D721Med (cell line): Measurements from ENCODE around the gene HIKESHI.
"Not testable (repeated sequence)": the region's sequence is repeated elsewhere in the genome, so short reads cannot be mapped to it uniquely, and the experiment has no call there.

ENCODE experiments used
- DNase-seq: peaks from one replicate; pipeline ENCODE4 v3.0.0; 2011; ENCODE audit warnings: low spot score; ENCODE audit not compliant: insufficient read length
- FAIRE-seq: peaks from 2 replicates; lab custom pipeline; 2011; peaks lifted over from hg19 to GRCh38; lab: Jason Lieb, UNC
- TF ChIP-seq, protein P1 (sequence below): IDR thresholded peaks from 2 replicates; pipeline ENCODE4 v1.5.1; 2012; ENCODE audit warnings: mild to moderate bottlenecking, control low read depth; ENCODE audit not compliant: insufficient read depth; ENCODE audit errors: missing control alignments

Gene HIKESHI

DNA sequence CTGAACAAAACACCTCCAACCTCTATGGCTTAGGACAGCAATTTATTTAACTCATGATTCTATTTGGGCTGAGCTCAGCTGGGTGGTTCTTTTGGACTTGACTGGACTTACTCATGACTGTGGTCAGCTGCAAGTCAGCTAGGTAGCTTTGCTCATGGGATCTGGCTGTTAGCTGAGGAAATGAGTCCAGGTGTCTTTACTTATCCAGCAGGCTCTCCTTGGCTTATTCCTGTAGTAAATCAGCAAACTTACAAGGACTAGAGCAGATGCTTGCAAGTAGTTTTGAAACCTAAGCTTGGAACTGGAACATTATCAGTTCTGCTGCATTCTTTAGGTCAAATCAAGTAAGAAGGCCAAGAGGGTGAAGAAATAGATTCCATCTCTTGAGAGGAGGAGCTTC is 8.0 kb upstream of the HIKESHI start:
- no peak for FAIRE-seq
- DNase-seq, result no peak
- TF ChIP-seq, protein P1, sequence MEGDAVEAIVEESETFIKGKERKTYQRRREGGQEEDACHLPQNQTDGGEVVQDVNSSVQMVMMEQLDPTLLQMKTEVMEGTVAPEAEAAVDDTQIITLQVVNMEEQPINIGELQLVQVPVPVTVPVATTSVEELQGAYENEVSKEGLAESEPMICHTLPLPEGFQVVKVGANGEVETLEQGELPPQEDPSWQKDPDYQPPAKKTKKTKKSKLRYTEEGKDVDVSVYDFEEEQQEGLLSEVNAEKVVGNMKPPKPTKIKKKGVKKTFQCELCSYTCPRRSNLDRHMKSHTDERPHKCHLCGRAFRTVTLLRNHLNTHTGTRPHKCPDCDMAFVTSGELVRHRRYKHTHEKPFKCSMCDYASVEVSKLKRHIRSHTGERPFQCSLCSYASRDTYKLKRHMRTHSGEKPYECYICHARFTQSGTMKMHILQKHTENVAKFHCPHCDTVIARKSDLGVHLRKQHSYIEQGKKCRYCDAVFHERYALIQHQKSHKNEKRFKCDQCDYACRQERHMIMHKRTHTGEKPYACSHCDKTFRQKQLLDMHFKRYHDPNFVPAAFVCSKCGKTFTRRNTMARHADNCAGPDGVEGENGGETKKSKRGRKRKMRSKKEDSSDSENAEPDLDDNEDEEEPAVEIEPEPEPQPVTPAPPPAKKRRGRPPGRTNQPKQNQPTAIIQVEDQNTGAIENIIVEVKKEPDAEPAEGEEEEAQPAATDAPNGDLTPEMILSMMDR, result no peak

- DNase-seq, result no peak
- FAIRE-seq, result peak; percentile 72
- TF ChIP-seq, protein P1, result no peak
These were observed 323 bp upstream of the HIKESHI start for GRCh38 chr11:86301742-86302091.

DNA sequence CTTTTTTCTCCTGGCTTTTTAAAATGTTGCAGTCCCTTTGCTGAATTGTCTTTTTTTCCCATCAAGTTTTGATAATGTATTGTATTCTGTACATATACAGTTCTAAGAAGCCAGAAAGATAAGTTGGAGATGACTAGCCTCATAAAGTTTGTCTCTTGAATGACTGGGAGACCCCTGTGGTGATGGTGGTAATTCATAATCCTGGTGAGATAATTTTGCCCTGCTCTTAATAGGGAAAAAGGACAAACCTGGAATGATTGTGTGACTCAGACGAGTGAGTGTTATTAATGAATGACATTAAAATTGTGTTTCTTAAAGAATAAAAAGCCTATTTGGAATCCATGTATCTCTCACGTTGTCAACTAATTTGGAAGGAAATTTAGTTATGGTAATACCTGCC is 1.2 kb downstream of the HIKESHI start:
- TF ChIP-seq, protein P1, result no peak
- FAIRE-seq (no peak), DNase-seq (no peak)

- DNase-seq, FAIRE-seq: not testable (repeated sequence)
These were observed 6.7 kb downstream of the HIKESHI start for GRCh38 chr11:86308710-86309109.

GRCh38 chr11:86313793-86314192 is 11.8 kb downstream of the HIKESHI start:
- TF ChIP-seq, protein P1, result no peak
- DNase-seq, result no peak
- FAIRE-seq, result no peak

GRCh38 chr11:86314636-86315035 is 12.6 kb downstream of the HIKESHI start:
- FAIRE-seq (no peak), DNase-seq (no peak)
- TF ChIP-seq, protein P1, result no peak

DNA sequence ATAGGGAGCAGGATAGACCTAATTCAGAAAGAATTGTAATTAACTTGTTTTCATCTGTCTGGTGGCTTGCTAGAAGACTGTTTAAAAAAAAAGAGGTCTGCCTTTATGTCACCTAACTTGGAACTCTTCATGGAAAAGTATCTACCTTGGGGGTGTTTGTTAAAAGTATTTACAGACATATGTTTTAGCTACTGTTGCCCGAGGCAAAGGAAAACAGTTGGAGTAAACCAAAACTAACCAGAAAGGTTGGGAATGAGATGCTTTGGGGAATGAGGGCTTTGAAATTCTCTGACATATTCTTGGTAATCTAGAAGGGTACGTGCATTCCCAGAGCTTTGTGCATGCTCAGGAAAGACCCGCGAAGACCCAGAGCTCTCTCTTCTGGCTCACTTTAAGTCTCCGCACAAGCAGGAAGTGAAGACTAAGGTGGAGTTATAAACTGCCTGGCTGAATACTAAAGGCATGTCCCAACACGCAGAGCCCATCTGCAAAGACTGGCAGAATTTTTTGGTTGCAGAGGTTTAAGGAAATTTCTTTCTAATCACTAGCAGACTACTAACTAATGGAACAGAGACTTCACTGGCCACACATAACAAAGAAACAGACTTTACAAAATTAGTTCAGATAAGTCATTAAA is 33.2 kb downstream of the HIKESHI start:
- DNase-seq (no peak), FAIRE-seq (no peak)

More for the DNA sequence above, 33.2 kb downstream of the HIKESHI start:
- TF ChIP-seq, protein P1, result no peak
